HG03432 (cell line): ENCODE measurements around the gene C17orf100.

ENCODE experiments used
- ATAC-seq: cut with Tn5 transposase; IDR thresholded peaks from one replicate; pipeline ENCODE4 v1.9.1; 2021; ENCODE audit warnings: mild to moderate bottlenecking, moderate library complexity; ENCODE audit not compliant: unreplicated experiment

C17orf100 gene

GRCh38 chr17:6651354-6651918, at the start of gene C17orf100, which contains the start of gene MED31:
C17orf100 (plus strand) TSS chr17:6651762; CDS start chr17:6651914, 152 bp downstream.
MED31 (minus strand) TSS chr17:6651605; CDS start chr17:6651528, 77 bp downstream.
- ATAC-seq = peak; percentile 88

DNA sequence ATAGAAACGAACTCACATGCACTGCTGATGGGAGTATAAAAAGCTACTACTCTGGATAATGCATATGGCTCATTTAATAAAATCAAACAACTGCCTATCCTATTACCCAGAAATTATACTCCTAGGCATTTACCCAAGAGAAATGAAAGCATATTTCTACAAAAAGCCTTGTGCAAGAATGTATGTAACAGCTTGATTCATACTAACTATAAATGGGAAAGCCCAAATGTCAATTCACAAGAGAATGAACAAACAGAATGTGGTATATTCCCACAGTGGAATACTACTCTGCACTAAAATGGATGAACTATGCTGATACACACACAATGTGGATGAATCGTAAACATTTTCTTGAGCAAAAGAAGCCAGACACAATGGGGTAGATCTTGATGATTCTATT, 49.4 kb upstream of the C17orf100 start:
- no peak for ATAC-seq

- no peak for ATAC-seq
Observed at GRCh38 chr17:6603744-6604325, 47.7 kb upstream of the C17orf100 start.

DNA sequence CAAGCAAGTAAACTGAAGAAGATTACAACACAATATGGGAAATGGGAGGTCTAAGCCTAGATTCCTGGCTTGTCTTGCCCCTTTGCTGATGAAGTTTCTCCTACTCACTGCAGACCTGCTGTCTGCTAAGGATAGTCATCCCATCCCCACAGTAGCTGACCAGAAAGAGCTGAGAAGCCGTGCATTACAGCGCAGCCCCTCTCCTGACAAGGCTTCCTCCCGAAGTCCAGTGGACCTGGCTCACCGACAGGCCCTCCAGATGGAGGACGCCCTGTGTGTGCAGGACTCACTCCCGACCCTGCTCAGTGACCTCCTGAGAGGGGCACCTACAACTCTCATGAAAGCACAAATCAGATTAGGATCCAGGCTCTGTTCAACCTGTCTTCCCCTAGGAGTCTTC, 46.4 kb upstream of the C17orf100 start:
- no peak for ATAC-seq

- no peak for ATAC-seq
Observed at GRCh38 chr17:6608321-6608720, 43.2 kb upstream of the C17orf100 start.

- ATAC-seq = no peak
Observed at GRCh38 chr17:6610011-6610410, 41.6 kb upstream of the C17orf100 start.

GRCh38 chr17:6611231-6611630, 40.3 kb upstream of the C17orf100 start:
- no peak for ATAC-seq

DNA sequence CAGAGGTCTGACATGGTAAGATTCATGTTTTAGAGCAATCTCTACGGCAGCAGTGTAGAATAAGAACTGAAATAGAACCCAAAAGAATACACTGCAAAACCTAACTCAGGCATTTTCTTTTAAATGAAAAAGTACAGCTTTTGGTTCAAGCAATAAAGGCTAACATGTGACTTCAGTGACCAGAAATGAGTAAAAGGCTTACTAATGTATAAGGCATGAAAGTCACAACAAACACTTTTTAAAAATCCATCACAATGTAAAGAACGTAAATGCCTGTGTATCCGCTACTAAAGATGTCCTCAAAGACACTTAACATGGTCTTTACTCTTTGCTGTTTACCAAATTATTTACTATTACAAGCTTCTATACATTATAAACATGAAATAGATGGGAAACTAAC, 27.6 kb upstream of the C17orf100 start:
- no peak for ATAC-seq

DNA sequence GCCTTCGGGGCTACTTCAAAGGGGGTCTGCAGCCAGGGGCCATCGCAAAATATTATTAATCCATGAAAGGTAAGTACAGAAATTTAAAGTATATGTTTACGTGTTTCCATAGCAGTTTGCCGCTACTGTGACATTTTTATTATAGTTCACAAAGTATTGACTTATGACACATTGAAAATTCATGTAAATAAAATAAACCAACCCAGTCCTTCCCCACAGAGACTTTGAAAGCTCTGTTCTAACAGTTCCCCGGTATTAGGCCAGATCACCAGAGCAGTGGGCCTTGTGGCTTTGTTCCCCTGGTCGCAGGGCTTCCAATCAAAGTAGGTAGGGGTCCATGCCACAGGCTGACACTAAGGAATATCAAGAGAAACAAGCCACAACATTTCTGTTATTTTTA, 24.9 kb upstream of the C17orf100 start:
- ATAC-seq = no peak

DNA sequence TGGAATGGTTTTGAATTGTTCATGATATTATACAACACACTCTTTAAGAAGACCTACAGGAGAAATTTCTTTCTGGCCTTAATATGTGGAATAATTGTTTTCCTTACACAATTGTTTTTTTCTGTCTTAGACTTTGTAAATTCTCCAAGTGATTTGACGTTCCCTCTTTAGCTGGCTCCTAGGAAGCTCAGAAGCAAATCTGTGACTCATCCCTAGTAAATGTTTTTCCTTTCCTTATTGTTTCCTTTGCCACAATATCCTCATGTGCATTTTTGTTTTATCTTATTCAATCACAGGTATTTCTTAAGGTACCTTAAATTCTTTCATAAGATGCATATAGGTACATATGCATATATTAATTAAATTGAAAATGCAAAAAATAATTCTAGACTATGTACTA, 24.5 kb upstream of the C17orf100 start:
- no peak for ATAC-seq

- ATAC-seq = no peak
Observed at GRCh38 chr17:6630390-6630789, 21.2 kb upstream of the C17orf100 start.

- no peak for ATAC-seq
Observed at GRCh38 chr17:6632530-6632929, 19.0 kb upstream of the C17orf100 start.

DNA sequence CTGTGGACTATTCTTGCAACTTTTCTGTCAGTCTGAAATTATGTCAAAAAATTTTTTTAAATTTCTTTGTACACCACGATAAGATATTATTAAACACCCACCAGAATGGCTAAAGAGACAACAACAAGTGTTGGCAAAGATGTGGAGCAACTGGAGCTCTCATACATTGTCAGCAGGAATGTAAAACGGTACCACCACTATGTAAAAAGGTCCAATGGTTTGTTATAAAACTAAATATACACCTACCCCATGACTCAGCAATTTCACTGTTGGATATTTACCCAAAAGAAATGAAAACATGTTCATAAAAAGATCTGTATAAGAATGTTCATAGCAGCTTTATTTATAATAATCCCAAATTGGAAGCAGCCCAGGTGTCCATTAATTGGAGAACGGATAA, 18.3 kb upstream of the C17orf100 start:
- no peak for ATAC-seq

DNA sequence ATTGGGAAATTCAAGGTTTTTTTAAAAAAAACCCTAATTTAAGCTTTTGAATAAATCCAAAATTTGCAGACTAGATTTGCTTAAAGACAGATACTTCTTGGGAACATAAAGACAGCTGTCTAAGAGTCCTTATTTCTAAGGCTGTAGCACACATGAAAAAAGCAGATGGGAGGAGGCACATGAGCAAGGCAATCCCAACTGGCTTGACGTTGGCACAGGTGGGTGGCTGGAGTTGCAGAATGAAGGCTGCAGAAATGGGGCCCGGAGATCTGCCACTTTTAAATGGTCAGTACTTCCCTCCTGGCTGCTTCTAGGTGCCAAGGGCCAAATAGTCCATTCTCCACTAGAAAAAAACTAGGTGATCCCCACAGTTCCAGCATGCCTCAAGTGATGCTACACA, 15.5 kb upstream of the C17orf100 start:
- no peak for ATAC-seq

DNA sequence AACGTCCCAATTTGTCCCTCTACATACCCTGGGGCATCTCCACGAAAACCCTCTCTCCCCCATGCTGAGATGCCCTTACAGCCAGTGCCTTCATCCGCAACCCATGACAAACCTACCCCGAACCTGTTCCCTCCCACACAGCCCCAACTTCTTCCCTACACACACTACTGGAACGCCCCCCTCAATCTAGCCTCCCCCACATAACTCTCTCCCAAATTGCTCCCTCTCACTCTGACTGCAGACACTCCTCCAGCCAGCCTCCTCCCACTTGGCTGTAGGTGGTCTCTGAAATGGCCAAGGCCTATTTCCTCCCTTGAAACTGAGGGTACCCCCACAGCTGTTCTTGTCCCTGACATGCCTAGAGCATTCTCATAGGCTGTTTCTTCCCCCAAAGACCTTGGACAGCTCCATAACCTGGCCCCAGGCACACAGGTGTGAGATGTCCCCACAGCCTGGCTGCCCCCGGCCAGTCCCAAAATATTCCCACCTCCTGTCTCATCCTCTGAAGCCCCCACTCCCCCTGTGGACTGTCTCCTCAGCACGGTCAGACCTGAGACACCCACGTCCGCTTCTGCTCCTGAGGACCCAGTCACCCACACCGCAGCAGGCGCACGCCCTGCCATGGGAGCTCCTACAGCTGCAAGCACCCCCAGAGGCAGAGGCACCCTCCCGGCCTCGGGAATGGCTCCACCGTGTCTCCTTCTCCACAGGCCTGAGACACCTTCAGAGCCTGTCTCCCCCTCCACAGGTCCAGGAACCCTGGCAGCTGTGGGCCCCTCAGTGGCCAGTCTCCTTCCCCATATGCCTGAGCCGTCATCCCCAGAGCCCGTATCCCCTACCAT, 14.7 kb upstream of the C17orf100 start:
- ATAC-seq = no peak

DNA sequence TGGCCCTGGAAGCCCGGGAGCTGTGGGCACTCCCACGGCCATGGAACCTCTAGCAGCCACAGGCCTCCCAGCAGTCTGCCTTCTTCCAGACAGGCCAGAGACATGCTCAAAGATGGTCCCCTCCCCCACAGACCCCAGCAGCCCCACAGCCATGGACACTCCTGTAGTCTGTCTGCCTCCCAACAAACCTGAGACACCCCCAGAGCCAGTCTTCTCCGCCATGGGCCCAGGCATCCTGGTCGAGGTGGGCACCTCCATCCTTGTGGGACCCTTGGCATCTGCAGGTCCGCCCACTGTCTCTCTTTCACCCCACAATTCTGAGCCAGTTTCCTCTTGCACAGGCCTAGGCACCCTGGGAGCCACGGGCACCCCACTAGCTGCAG, 14.1 kb upstream of the C17orf100 start:
- no peak for ATAC-seq

DNA sequence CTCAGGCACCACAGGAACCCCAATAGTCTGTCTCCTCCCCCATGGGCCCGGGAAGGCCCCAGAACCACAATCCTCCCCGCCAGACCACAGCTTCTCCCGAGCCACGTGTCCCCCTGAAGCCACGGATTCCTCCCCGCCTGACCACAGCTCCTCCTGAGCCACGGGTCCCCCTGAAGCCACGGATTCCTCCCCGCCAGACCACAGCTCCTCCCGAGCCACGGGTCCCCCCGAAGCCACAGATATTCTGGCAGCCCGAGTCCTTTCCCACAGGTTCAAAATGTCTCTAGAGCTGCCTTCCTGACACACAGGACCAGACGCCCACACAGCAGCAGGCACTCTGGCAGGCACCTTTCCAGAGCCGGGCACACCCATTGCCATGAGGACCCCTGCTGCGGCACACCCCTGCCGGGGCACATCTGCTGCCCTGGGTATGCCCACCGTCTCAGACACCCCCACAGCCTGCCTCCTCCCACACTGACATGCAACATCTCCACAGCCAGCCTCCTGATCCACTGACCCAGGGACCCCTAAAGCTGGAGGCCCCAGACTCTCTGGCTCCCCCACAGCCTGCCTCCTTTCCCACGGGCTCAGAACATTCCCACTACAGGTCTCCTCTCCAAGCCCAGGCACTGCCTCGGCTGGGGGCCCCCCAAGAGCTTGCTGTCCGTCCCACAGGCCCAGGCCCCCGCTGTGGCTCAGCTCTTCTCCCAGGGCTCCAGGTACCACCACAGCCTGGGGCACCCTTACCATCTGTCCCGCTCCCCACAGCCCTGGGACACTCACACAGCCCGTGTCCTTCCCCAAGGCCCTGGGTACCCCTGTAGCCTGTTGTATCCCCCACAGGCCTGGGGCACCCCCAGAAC, 13.3 kb upstream of the C17orf100 start:
- no peak for ATAC-seq

GRCh38 chr17:6639014-6639585, 12.5 kb upstream of the C17orf100 start:
- ATAC-seq = no peak

GRCh38 chr17:6639586-6640535, 11.7 kb upstream of the C17orf100 start:
- ATAC-seq = peak; percentile 14
